Colonic mucosa (tissue), 4 donors: ENCODE data around the gene MIB2. TPM values are rescaled to one million over a fixed set of nuclear protein-coding genes. Genes with fewer than 3 reads are reported as not detected.
A peak's percentile ranks its signal among the peaks of the same experiment; 100 is the strongest.

ENCODE experiments used
- DNase-seq: peaks from one replicate; pipeline ENCODE4 v3.0.0-alpha.2; 2020
- H3K27ac ChIP-seq: fragments of 200-600 bp; one replicate; pipeline ENCODE4 v1.8.0; 2021
- H3K27me3 ChIP-seq: fragments of 200-600 bp; one replicate; pipeline ENCODE4 v1.8.0; 2021
- H3K36me3 ChIP-seq: fragments of 200-600 bp; one replicate; pipeline ENCODE4 v1.8.0; 2021
- H3K4me1 ChIP-seq: fragments of 200-600 bp; one replicate; pipeline ENCODE4 v1.8.0; 2021; ENCODE audit warnings: mild to moderate bottlenecking
- H3K4me3 ChIP-seq: fragments of 200-600 bp; one replicate; pipeline ENCODE4 v1.8.0; 2021
- H3K9ac ChIP-seq, 2 donors: one replicate each; pipeline ENCODE4 v1.7.0; 2013; ENCODE audit warnings: control low read depth in 2 of 2, low read depth in 2 of 2, low read length in 2 of 2
- H3K9me3 ChIP-seq: fragments of 200-600 bp; one replicate; pipeline ENCODE4 v1.8.0; 2021
- CTCF ChIP-seq: fragments of 200-600 bp; IDR thresholded peaks from one replicate; pipeline ENCODE4 v1.8.0; 2022; ENCODE audit warnings: antibody characterized with exemption, mild to moderate bottlenecking
- intact Hi-C: fragments of 100-400 bp; cut with DNase I; formaldehyde crosslinking; loops from one replicate; pipeline ENCODE4 v1.14.1; 2022
- total RNA-seq, 2 donors: library from RNA; stranded (reverse); fragmentation: NEBNext Ultra II Directional in 1 of 2; extraction: Animal tissue kit (Norgen Biotek cat#: 25700) in 1 of 2; gene quantifications; one replicate each; pipeline ENCODE4 v1.2.1, GENCODE V29; 2021
- donor health status: healthy.
- donor health status: DM: no; HTN: no; CAD: no.
- donor health status: DM: no; HTN: no; CAD: no.

The MIB2 gene
- total RNA-seq, 2 donors from 2014 or later = 57.0 to 121 TPM

GRCh38 chr1:1678581-1679380, 63.5 kb downstream of the MIB2 start:
- TF ChIP-seq CTCF = peak; percentile 37
- intact Hi-C loops = no loop called here
- peak overlapping the region; percentile 55 to 87 for H3K9ac ChIP-seq
- H3K27me3 ChIP-seq = no peaks in the 10 kb centered on the region
- H3K27ac ChIP-seq = peak overlapping the region; percentile 80
- peak overlapping the region; percentile 4 for H3K4me3 ChIP-seq
- peaks cover 10% of the 10 kb centered on the region for H3K4me1 ChIP-seq
- H3K36me3 ChIP-seq = no peaks in the 10 kb centered on the region
- DNase-seq = peak; percentile 93
- H3K9me3 ChIP-seq = no peaks in the 10 kb centered on the region

Other genes starting within 250 kb of the MIB2 start
- gene AURKAIP1, start 240.3 kb upstream of the MIB2 start, total RNA-seq = 100 to 1,000 TPM; 179 to 332 TPM
- gene CCNL2, start 216.2 kb upstream of the MIB2 start, total RNA-seq = 100 to 1,000 TPM in 1 of 2 donors, 10 to 100 TPM in 1; 92.3 to 104 TPM
- 100 to 1,000 TPM in 1 of 2 donors, 10 to 100 TPM in 1; 88.1 to 143 TPM for gene MRPL20, start 208.2 kb upstream of the MIB2 start, total RNA-seq
- gene ANKRD65, start 194.2 kb upstream of the MIB2 start, total RNA-seq = 1 to 10 TPM in 1 of 2 donors, under 1 TPM in 1; 0.57 to 2.0 TPM
- gene VWA1, start 179.8 kb upstream of the MIB2 start, total RNA-seq = 10 to 100 TPM; 43.5 to 74.0 TPM
- gene ATAD3C, start 165.8 kb upstream of the MIB2 start, total RNA-seq = under 1 TPM; 0.16 to 0.64 TPM
- 10 to 100 TPM; 16.6 to 62.9 TPM for gene ATAD3B, start 143.7 kb upstream of the MIB2 start, total RNA-seq
- 10 to 100 TPM; 19.6 to 74.0 TPM for gene ATAD3A, start 103.3 kb upstream of the MIB2 start, total RNA-seq
- gene TMEM240, start 74.9 kb upstream of the MIB2 start, total RNA-seq = under 1 TPM; 0.77 to 0.91 TPM
- gene SSU72, start 40.6 kb upstream of the MIB2 start, total RNA-seq = 100 to 1,000 TPM; 120 to 175 TPM
- gene FNDC10, start 15.4 kb upstream of the MIB2 start, total RNA-seq = 1 to 10 TPM; 2.9 to 4.2 TPM
- gene MMP23B, start 16.7 kb downstream of the MIB2 start, total RNA-seq = 1 to 10 TPM; 3.0 to 5.8 TPM
- 10 to 100 TPM; 31.8 to 44.7 TPM for gene CDK11B, start 43.5 kb downstream of the MIB2 start, total RNA-seq
- gene SLC35E2B, start 77.3 kb downstream of the MIB2 start, total RNA-seq = 10 to 100 TPM; 41.5 to 57.8 TPM
- gene CDK11A, start 108.9 kb downstream of the MIB2 start, total RNA-seq = 10 to 100 TPM; 52.2 to 58.5 TPM
- gene NADK, start 163.0 kb downstream of the MIB2 start, total RNA-seq = 100 to 1,000 TPM; 122 to 146 TPM